ENCODE data around the gene TSPEAR. TPM values are rescaled to one million over a fixed set of nuclear protein-coding genes. Genes with fewer than 3 reads are reported as not detected.

The TSPEAR gene
- total RNA-seq, 2 experiments from 2014 or later = not detected

DNA sequence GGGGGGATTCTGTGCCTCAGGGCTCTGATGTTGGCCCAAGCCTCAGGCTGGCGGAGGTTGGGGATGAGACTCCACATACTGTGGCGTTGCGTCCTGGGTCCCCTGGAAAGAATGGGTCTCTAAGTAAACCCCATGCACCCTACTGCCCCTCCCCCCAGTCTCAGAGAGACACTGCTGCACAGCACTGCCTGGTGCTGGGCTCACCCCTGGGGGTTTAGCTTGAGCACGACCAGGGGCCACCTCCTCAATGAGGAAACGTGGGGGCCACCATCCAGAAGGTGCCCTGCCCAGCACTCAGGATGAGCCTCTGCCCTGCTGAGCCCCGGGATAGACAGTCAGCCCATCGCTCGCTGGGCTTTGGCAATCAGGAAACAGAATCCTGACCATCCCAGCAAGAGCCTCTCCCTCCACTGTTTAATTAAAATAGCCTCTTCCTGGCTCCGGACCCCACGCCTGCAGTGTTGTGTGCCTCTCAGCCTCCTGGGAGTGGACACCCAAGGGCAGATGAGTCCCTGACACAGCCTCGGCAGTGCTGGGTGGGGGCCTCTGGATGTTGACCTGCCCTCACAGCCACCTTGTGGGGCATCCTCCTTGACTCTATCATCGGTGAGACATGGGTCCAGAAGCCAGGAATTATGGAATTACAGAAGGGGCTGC, 141.4 kb downstream of the TSPEAR start:
- CTCF ChIA-PET = no interaction called here
- Mint-ChIP-seq H3K4me1 (ENCODE audit: low read depth) (peaks cover 6% of the 10 kb centered on the region), H3K36me3 (ENCODE audit: low read depth) (no peaks in the 10 kb centered on the region), H3K9me3 (peaks cover 2% of the 10 kb centered on the region), H3K27me3 (peaks cover 3% of the 10 kb centered on the region), H3K4me3 (no peak overlapping the region), H3K27ac (no peak overlapping the region)
- no peak for ATAC-seq
- intact Hi-C loops (cut with micrococcal nuclease) = no loop called here
- POLR2A ChIA-PET = no interaction called here
- TF ChIP-seq, protein P1, sequence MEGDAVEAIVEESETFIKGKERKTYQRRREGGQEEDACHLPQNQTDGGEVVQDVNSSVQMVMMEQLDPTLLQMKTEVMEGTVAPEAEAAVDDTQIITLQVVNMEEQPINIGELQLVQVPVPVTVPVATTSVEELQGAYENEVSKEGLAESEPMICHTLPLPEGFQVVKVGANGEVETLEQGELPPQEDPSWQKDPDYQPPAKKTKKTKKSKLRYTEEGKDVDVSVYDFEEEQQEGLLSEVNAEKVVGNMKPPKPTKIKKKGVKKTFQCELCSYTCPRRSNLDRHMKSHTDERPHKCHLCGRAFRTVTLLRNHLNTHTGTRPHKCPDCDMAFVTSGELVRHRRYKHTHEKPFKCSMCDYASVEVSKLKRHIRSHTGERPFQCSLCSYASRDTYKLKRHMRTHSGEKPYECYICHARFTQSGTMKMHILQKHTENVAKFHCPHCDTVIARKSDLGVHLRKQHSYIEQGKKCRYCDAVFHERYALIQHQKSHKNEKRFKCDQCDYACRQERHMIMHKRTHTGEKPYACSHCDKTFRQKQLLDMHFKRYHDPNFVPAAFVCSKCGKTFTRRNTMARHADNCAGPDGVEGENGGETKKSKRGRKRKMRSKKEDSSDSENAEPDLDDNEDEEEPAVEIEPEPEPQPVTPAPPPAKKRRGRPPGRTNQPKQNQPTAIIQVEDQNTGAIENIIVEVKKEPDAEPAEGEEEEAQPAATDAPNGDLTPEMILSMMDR (IDR thresholded peaks at IDR 0.05) = no peak
- no peak for DNase-seq

DNA sequence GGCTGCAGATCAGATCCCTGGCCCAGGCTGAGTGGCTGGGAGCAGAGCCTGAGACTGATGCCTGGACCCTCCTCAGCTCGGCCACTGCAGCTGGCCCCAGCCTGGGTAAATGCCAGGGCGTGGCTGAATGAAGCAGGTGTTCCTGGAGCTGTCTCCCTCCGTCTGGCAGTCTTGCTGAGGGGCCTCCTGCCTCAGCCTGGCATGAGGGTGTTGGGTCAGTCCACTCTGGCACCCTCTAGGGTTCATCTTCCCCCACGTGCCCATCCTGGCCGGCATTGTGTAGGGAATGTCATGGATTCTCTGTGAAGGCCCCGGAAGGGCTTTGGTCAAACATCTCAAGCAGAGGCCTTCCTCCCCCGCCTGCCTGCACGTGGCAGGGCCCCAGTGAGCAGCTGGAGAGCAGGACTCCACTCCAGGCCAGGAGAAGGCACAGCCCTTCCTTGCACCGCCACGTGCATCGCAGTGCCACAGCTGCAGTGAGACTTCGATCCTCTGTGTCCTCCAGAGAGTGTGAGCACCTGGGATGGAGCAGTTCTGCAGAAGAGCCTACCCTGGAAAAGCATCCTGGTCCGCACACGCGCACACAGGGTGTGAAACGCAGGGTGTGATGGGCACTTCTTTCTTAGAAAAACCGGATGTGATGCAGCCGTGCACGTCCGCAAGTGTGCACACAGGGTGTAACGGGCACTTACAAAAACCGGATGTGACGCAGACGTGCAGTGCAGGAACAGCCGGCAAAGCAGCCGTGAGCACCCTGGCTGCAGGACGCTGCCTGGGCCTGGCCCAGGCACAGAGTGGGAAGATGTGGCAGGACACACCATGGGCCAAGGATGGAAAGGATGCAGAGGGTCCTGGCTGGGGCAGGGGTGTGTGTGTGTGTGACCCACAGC, 142.5 kb downstream of the TSPEAR start:
- TF ChIP-seq, protein P1 (IDR thresholded peaks at IDR 0.05) = no peak
- POLR2A ChIA-PET = interaction anchor here (1.0 kb wide), 1 partner anchor 12 kb away, joined by 4 read pairs; no protein-coding TSS in a partner anchor
- intact Hi-C loops (cut with micrococcal nuclease) = no loop called here
- Mint-ChIP-seq H3K27me3 (no peaks in the 10 kb centered on the region), H3K36me3 (ENCODE audit: low read depth) (no peaks in the 10 kb centered on the region), H3K4me1 (ENCODE audit: low read depth) (peaks cover 14% of the 10 kb centered on the region), H3K27ac (no peak overlapping the region), H3K4me3 (no peak overlapping the region), H3K9me3 (peaks cover 2% of the 10 kb centered on the region)
- ATAC-seq (no peak), DNase-seq (no peak)
- CTCF ChIA-PET = no interaction called here

DNA sequence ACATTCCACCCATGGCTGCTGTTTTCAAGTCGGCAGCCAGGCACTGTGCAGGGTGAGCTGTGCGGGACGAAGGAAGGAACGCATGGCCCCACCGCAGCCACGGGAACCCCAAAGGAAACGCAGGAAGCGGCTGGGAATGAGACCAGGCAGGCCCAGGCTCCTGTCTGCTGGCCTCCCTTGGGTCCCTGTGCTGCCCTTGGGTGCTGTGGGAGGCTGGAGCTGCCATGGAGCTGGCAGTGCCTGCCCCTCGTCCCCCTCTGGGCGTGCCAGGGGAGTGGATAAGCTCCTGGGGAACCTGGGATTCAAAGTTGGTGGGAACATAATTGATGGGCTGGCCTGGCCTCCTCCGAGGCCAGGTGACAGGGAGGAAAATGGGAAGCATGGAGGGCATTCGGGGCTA, 143.1 kb downstream of the TSPEAR start:
- CTCF ChIA-PET = no interaction called here
- H3K27ac Mint-ChIP-seq = no peak overlapping the region

DNA sequence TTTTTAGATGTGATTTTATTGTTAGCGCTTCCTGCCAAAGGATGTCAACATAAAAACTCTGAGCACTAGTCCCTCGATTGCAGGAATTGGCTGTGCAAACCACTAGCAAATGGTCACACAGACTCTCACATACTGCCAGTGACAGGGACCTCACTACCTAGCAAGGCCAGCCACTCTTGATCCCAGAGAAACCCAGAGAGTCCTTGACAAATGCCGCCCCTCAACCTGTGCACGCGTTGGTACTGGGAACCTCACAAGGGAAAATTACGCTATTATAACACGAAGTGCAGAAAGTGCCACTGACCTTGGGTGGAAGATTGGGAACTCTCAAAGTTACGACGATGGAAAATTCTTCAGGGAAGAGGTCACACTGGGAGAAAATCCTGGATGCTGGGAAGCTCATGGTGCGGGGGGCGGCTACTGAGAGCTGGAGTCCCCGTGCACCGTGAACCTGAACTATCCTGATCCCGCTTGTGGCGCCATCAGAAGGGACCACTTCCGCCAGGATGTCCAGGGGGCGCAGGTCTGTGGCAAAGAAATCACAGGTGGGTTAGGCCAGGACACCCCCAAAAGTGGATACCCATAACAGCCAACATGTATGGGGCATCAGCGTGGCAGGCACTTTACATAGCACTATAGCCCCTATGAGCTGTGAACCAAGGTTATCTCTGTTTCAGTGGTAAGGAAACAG, 143.7 kb downstream of the TSPEAR start:
- no peak overlapping the region for H3K27ac Mint-ChIP-seq
- H3K4me1 Mint-ChIP-seq (ENCODE audit: low read depth) = peaks cover 14% of the 10 kb centered on the region

More for the DNA sequence above, 143.1 kb downstream of the TSPEAR start:
- TF ChIP-seq, protein P1 (IDR thresholded peaks at IDR 0.05) = no peak
- ATAC-seq (no peak), DNase-seq (no peak)
- no peak overlapping the region for H3K4me3 Mint-ChIP-seq
- POLR2A ChIA-PET = interaction anchor here (1.0 kb wide), 1 partner anchor 13 kb away, joined by 4 read pairs; no protein-coding TSS in a partner anchor
- intact Hi-C loops (cut with micrococcal nuclease) = no loop called here
- H3K9me3 Mint-ChIP-seq = peaks cover 3% of the 10 kb centered on the region
- H3K4me1 Mint-ChIP-seq (ENCODE audit: low read depth) = peaks cover 14% of the 10 kb centered on the region
- no peaks in the 10 kb centered on the region for H3K36me3 Mint-ChIP-seq (ENCODE audit: low read depth)
- no peaks in the 10 kb centered on the region for H3K27me3 Mint-ChIP-seq

More for the DNA sequence above, 143.7 kb downstream of the TSPEAR start:
- no peaks in the 10 kb centered on the region for H3K36me3 Mint-ChIP-seq (ENCODE audit: low read depth)
- POLR2A ChIA-PET = interaction anchor here (1.0 kb wide), 1 partner anchor 14 kb away, joined by 4 read pairs; no protein-coding TSS in a partner anchor
- H3K27me3 Mint-ChIP-seq = no peaks in the 10 kb centered on the region
- intact Hi-C loops (cut with micrococcal nuclease) = no loop called here
- no peak overlapping the region for H3K4me3 Mint-ChIP-seq
- peaks cover 5% of the 10 kb centered on the region for H3K9me3 Mint-ChIP-seq
- CTCF ChIA-PET = no interaction called here
- TF ChIP-seq, protein P1 (IDR thresholded peaks at IDR 0.05) = no peak
- DNase-seq (no peak), ATAC-seq (no peak)
